GM23338 (cell line): ENCODE data around the gene MROH2A. TPM values are rescaled to one million over a fixed set of nuclear protein-coding genes. Genes with fewer than 3 reads are reported as not detected.

Experiments
- ATAC-seq: fragments of 200-7000 bp; cut with Tn5 transposase; 3 replicates; pipeline ENCODE4 v1.9.1; 2020
- DNase-seq: peaks from one replicate; pipeline ENCODE4 v3.0.0-alpha.2; 2015; ENCODE audit warnings: low spot score
- H2AFZ ChIP-seq: fragments of 200-600 bp; sonication (generic); 2 replicates; pipeline ENCODE4 v1.8.0; 2016; ENCODE audit warnings: antibody characterized with exemption, mild to moderate bottlenecking, moderate library complexity
- H3F3A ChIP-seq: fragments of 200-600 bp; sonication (generic); replicated peaks from 2 replicates; pipeline ENCODE4 v1.8.0; 2017; ENCODE audit warnings: antibody characterized with exemption, mixed run types, low read depth
- H3K27ac ChIP-seq: fragments of 200-600 bp; sonication (generic); 2 replicates; pipeline ENCODE4 v1.6.1; 2016; ENCODE audit warnings: low read depth
- H3K27me3 ChIP-seq: fragments of 200-600 bp; sonication (generic); 2 replicates; pipeline ENCODE4 v1.8.0; 2016; ENCODE audit warnings: mild to moderate bottlenecking, mixed run types, moderate library complexity; ENCODE audit not compliant: insufficient read depth
- H3K36me3 ChIP-seq: fragments of 200-600 bp; sonication (generic); 2 replicates; pipeline ENCODE4 v1.8.0; 2016; ENCODE audit warnings: mild to moderate bottlenecking; ENCODE audit not compliant: insufficient read depth
- H3K4me1 ChIP-seq: fragments of 200-600 bp; sonication (generic); 2 replicates; pipeline ENCODE4 v1.8.0; 2016; ENCODE audit warnings: mild to moderate bottlenecking, moderate library complexity; ENCODE audit not compliant: insufficient read depth
- H3K4me2 ChIP-seq: fragments of 200-600 bp; sonication (generic); 2 replicates; pipeline ENCODE4 v1.7.1; 2017; ENCODE audit warnings: mixed run types
- H3K4me3 ChIP-seq: fragments of 200-600 bp; sonication (generic); 2 replicates; pipeline ENCODE4 v1.6.1; 2016; ENCODE audit warnings: mixed run types
- H3K79me2 ChIP-seq: fragments of 200-600 bp; sonication (generic); replicated peaks from 2 replicates; pipeline ENCODE4 v1.8.0; 2017; ENCODE audit warnings: mild to moderate bottlenecking; ENCODE audit not compliant: insufficient read depth
- H3K9me2 ChIP-seq: fragments of 200-600 bp; sonication (generic); 2 replicates; pipeline ENCODE4 v1.8.0; 2017; ENCODE audit not compliant: insufficient read depth
- H4K20me1 ChIP-seq: fragments of 200-600 bp; sonication (generic); replicated peaks from 2 replicates; pipeline ENCODE4 v1.8.0; 2017; ENCODE audit warnings: mild to moderate bottlenecking; ENCODE audit not compliant: insufficient read depth
- H3K27ac Mint-ChIP-seq: 2 replicates; pipeline ENCODE4 v1.8.0; 2020; ENCODE audit warnings: inconsistent platforms, mild to moderate bottlenecking, moderate library complexity, mixed read lengths
- H3K27me3 Mint-ChIP-seq: 3 replicates; pipeline ENCODE4 v1.8.0; 2022; ENCODE audit warnings: low read depth, mild to moderate bottlenecking, moderate library complexity, mixed read lengths, inconsistent platforms; ENCODE audit not compliant: insufficient read depth, poor library complexity
- H3K36me3 Mint-ChIP-seq: 3 replicates; pipeline ENCODE4 v1.8.0; 2021; ENCODE audit warnings: low read depth, mild to moderate bottlenecking, inconsistent platforms, moderate library complexity, mixed read lengths
- H3K4me1 Mint-ChIP-seq: 3 replicates; pipeline ENCODE4 v1.8.0; 2020; ENCODE audit warnings: mild to moderate bottlenecking, inconsistent platforms, mixed read lengths
- H3K4me3 Mint-ChIP-seq: 3 replicates; pipeline ENCODE4 v1.8.0; 2021; ENCODE audit warnings: moderate library complexity, mild to moderate bottlenecking, inconsistent platforms, mixed read lengths
- H3K9me3 Mint-ChIP-seq: 3 replicates; pipeline ENCODE4 v1.8.0; 2020; ENCODE audit warnings: moderate library complexity, mild to moderate bottlenecking, inconsistent platforms, mixed read lengths
- CREB1 ChIP-seq: fragments of 250-450 bp; sonication (Bioruptor Pico); IDR thresholded peaks from 2 replicates; pipeline ENCODE4 v1.5.0; 2020; ENCODE audit warnings: low read depth, mild to moderate bottlenecking, moderate library complexity
- EZH2 ChIP-seq: fragments of 200-600 bp; sonication (generic); IDR thresholded peaks from one replicate; pipeline ENCODE4 v1.8.0; 2017; ENCODE audit warnings: antibody characterized with exemption, mild to moderate bottlenecking, low read depth; ENCODE audit not compliant: unreplicated experiment
- EZH2phosphoT487 ChIP-seq: fragments of 200-600 bp; sonication (generic); IDR thresholded peaks from one replicate; pipeline ENCODE4 v1.8.1; 2018; ENCODE audit warnings: antibody characterized with exemption; ENCODE audit not compliant: unreplicated experiment
- JUNB ChIP-seq: IDR thresholded peaks from one replicate; pipeline ENCODE4 v1.6.1; 2016; ENCODE audit warnings: antibody characterized with exemption; ENCODE audit not compliant: unreplicated experiment
- NANOG ChIP-seq: IDR thresholded peaks from 2 replicates; pipeline ENCODE4 v1.6.1; 2016; ENCODE audit warnings: antibody characterized with exemption, borderline replicate concordance
- POLR2AphosphoS5 ChIP-seq: IDR thresholded peaks from 2 replicates; pipeline ENCODE4 v1.6.1; 2016; ENCODE audit warnings: antibody characterized with exemption, low read depth
- STAT1 ChIP-seq: IDR thresholded peaks from one replicate; pipeline ENCODE4 v1.6.1; 2016; ENCODE audit warnings: antibody characterized with exemption; ENCODE audit not compliant: unreplicated experiment
- ZNF114 ChIP-seq: fragments of 250-450 bp; sonication (Bioruptor Pico); IDR thresholded peaks from 2 replicates; pipeline ENCODE4 v1.5.0; 2020; ENCODE audit warnings: mild to moderate bottlenecking, moderate library complexity
- ZNF331 ChIP-seq: fragments of 250-450 bp; sonication (Bioruptor Pico); IDR thresholded peaks from 2 replicates; pipeline ENCODE4 v1.5.0; 2020; ENCODE audit warnings: low read depth, mild to moderate bottlenecking, moderate library complexity
- polyA plus RNA-seq: library from polyadenylated mRNA; unstranded; fragments of >200 nt; fragmentation: Nextera tagmentation; extraction: Ambion mirVana; gene quantifications from 2 replicates; pipeline ENCODE4 v1.2.1, GENCODE V29; 2016
- total RNA-seq: library from RNA; depleted of rRNA; stranded (reverse); fragments of >200 nt; shearing (Covaris generic); gene quantifications from 2 replicates; pipeline ENCODE4 v1.2.3, GENCODE V29; 2014
- TF ChIP-seq, protein P1 (sequence below), 2 experiments: fragments of 200-600 bp in 1 of 2; sonication (generic) in 1 of 2; conservative IDR thresholded peaks; 2 replicates each; pipeline versions ENCODE4 v1.5.1 to v1.6.1; 2016 to 2017; ENCODE audit warnings: antibody characterized with exemption in 2 of 2, low read depth in 2 of 2, mild to moderate bottlenecking in 2 of 2, moderate library complexity in 1 of 2
- TF ChIP-seq, protein P2 (sequence below): IDR thresholded peaks from one replicate; pipeline ENCODE4 v1.6.1; 2018; ENCODE audit warnings: antibody characterized with exemption; ENCODE audit not compliant: unreplicated experiment
- TF ChIP-seq, protein P3 (sequence below): IDR thresholded peaks from 2 replicates; pipeline ENCODE4 v1.6.1; 2016; ENCODE audit warnings: antibody characterized with exemption
- TF ChIP-seq, protein P4 (sequence below): fragments of 250-450 bp; sonication (Bioruptor Pico); IDR thresholded peaks from 2 replicates; pipeline ENCODE4 v1.5.0; 2020; ENCODE audit warnings: mild to moderate bottlenecking, moderate library complexity

The MROH2A gene
- total and polyA plus RNA-seq, 2 experiments from 2014 or later: not detected

DNA sequence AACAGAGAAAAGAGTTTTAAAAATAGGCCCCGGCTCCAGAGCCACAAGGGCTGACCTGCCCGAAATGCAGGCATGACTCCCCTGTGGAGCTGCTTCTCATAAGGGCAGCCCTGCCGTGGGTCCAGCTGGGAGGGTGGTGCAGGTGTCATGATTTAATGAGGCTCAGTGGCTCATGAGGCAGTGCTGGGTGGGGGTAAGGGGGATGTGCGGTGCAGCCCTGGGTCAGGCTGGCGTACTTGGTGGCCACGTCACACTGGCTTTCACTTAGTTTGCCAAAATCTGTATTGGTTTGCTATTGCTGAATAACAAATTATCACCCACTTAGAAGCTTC lies 42.6 kb downstream of the MROH2A start:
- H3K4me3 Mint-ChIP-seq: no peak overlapping the region
- no peaks in the 10 kb centered on the region for H3K9me3 Mint-ChIP-seq
- no peaks in the 10 kb centered on the region for H3F3A ChIP-seq
- no peaks in the 10 kb centered on the region for H3K36me3 Mint-ChIP-seq
- no peak overlapping the region for H3K4me3 ChIP-seq
- DNase-seq (no peak), ATAC-seq (no peak)
- H3K27ac Mint-ChIP-seq: no peak overlapping the region
- H3K27ac ChIP-seq: no peak overlapping the region
- H3K27me3 ChIP-seq: no peaks in the 10 kb centered on the region
- no peaks in the 10 kb centered on the region for H3K36me3 ChIP-seq
- H3K4me2 ChIP-seq: no peak overlapping the region
- H3K9me2 ChIP-seq: no peaks in the 10 kb centered on the region
- peaks cover 15% of the 10 kb centered on the region for H3K27me3 Mint-ChIP-seq
- no peak overlapping the region for H2AFZ ChIP-seq
- H4K20me1 ChIP-seq: no peaks in the 10 kb centered on the region
- TF ChIP-seq, protein P1, sequence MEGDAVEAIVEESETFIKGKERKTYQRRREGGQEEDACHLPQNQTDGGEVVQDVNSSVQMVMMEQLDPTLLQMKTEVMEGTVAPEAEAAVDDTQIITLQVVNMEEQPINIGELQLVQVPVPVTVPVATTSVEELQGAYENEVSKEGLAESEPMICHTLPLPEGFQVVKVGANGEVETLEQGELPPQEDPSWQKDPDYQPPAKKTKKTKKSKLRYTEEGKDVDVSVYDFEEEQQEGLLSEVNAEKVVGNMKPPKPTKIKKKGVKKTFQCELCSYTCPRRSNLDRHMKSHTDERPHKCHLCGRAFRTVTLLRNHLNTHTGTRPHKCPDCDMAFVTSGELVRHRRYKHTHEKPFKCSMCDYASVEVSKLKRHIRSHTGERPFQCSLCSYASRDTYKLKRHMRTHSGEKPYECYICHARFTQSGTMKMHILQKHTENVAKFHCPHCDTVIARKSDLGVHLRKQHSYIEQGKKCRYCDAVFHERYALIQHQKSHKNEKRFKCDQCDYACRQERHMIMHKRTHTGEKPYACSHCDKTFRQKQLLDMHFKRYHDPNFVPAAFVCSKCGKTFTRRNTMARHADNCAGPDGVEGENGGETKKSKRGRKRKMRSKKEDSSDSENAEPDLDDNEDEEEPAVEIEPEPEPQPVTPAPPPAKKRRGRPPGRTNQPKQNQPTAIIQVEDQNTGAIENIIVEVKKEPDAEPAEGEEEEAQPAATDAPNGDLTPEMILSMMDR (conservative IDR thresholded peaks at IDR 0.05; ENCODE audit: low read depth in 2 of 2): no peak
- TF ChIP-seq STAT1 (no peak), NANOG (no peak), EZH2 (no peak), ZNF114 (CRISPR knock-in tag) (no peak), EZH2phosphoT487 (no peak), CREB1 (CRISPR knock-in tag) (no peak), JUNB (no peak), POLR2AphosphoS5 (no peak), ZNF331 (CRISPR knock-in tag) (no peak)
- TF ChIP-seq, protein P2, sequence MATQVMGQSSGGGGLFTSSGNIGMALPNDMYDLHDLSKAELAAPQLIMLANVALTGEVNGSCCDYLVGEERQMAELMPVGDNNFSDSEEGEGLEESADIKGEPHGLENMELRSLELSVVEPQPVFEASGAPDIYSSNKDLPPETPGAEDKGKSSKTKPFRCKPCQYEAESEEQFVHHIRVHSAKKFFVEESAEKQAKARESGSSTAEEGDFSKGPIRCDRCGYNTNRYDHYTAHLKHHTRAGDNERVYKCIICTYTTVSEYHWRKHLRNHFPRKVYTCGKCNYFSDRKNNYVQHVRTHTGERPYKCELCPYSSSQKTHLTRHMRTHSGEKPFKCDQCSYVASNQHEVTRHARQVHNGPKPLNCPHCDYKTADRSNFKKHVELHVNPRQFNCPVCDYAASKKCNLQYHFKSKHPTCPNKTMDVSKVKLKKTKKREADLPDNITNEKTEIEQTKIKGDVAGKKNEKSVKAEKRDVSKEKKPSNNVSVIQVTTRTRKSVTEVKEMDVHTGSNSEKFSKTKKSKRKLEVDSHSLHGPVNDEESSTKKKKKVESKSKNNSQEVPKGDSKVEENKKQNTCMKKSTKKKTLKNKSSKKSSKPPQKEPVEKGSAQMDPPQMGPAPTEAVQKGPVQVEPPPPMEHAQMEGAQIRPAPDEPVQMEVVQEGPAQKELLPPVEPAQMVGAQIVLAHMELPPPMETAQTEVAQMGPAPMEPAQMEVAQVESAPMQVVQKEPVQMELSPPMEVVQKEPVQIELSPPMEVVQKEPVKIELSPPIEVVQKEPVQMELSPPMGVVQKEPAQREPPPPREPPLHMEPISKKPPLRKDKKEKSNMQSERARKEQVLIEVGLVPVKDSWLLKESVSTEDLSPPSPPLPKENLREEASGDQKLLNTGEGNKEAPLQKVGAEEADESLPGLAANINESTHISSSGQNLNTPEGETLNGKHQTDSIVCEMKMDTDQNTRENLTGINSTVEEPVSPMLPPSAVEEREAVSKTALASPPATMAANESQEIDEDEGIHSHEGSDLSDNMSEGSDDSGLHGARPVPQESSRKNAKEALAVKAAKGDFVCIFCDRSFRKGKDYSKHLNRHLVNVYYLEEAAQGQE: no peak
- TF ChIP-seq, protein P3, sequence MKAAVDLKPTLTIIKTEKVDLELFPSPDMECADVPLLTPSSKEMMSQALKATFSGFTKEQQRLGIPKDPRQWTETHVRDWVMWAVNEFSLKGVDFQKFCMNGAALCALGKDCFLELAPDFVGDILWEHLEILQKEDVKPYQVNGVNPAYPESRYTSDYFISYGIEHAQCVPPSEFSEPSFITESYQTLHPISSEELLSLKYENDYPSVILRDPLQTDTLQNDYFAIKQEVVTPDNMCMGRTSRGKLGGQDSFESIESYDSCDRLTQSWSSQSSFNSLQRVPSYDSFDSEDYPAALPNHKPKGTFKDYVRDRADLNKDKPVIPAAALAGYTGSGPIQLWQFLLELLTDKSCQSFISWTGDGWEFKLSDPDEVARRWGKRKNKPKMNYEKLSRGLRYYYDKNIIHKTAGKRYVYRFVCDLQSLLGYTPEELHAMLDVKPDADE: no peak
- TF ChIP-seq, protein P4, sequence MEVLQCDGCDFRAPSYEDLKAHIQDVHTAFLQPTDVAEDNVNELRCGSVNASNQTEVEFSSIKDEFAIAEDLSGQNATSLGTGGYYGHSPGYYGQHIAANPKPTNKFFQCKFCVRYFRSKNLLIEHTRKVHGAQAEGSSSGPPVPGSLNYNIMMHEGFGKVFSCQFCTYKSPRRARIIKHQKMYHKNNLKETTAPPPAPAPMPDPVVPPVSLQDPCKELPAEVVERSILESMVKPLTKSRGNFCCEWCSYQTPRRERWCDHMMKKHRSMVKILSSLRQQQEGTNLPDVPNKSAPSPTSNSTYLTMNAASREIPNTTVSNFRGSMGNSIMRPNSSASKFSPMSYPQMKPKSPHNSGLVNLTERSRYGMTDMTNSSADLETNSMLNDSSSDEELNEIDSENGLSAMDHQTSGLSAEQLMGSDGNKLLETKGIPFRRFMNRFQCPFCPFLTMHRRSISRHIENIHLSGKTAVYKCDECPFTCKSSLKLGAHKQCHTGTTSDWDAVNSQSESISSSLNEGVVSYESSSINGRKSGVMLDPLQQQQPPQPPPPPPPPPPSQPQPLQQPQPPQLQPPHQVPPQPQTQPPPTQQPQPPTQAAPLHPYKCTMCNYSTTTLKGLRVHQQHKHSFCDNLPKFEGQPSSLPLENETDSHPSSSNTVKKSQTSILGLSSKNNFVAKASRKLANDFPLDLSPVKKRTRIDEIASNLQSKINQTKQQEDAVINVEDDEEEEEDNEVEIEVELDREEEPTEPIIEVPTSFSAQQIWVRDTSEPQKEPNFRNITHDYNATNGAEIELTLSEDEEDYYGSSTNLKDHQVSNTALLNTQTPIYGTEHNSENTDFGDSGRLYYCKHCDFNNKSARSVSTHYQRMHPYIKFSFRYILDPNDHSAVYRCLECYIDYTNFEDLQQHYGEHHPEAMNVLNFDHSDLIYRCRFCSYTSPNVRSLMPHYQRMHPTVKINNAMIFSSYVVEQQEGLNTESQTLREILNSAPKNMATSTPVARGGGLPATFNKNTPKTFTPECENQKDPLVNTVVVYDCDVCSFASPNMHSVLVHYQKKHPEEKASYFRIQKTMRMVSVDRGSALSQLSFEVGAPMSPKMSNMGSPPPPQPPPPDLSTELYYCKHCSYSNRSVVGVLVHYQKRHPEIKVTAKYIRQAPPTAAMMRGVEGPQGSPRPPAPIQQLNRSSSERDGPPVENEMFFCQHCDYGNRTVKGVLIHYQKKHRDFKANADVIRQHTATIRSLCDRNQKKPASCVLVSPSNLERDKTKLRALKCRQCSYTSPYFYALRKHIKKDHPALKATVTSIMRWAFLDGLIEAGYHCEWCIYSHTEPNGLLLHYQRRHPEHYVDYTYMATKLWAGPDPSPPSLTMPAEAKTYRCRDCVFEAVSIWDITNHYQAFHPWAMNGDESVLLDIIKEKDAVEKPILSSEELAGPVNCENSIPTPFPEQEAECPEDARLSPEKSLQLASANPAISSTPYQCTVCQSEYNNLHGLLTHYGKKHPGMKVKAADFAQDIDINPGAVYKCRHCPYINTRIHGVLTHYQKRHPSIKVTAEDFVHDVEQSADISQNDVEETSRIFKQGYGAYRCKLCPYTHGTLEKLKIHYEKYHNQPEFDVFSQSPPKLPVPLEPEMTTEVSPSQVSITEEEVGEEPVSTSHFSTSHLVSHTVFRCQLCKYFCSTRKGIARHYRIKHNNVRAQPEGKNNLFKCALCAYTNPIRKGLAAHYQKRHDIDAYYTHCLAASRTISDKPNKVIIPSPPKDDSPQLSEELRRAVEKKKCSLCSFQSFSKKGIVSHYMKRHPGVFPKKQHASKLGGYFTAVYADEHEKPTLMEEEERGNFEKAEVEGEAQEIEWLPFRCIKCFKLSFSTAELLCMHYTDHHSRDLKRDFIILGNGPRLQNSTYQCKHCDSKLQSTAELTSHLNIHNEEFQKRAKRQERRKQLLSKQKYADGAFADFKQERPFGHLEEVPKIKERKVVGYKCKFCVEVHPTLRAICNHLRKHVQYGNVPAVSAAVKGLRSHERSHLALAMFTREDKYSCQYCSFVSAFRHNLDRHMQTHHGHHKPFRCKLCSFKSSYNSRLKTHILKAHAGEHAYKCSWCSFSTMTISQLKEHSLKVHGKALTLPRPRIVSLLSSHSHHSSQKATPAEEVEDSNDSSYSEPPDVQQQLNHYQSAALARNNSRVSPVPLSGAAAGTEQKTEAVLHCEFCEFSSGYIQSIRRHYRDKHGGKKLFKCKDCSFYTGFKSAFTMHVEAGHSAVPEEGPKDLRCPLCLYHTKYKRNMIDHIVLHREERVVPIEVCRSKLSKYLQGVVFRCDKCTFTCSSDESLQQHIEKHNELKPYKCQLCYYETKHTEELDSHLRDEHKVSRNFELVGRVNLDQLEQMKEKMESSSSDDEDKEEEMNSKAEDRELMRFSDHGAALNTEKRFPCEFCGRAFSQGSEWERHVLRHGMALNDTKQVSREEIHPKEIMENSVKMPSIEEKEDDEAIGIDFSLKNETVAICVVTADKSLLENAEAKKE: no peak
- H3K4me1 Mint-ChIP-seq: peaks cover 3% of the 10 kb centered on the region; the same call in 2 of the 3 replicates
- H3K4me1 ChIP-seq: no peaks in the 10 kb centered on the region
- no peaks in the 10 kb centered on the region for H3K79me2 ChIP-seq
